GM12878 (cell line): Measurements from ENCODE around the gene HIC1. TPM values are rescaled to one million over a fixed set of nuclear protein-coding genes. Genes with fewer than 3 reads are reported as not detected.

Experiments used
- BACH1 ChIP-seq: fragments of 450-650 bp; IDR thresholded peaks from 2 replicates; pipeline ENCODE4 v1.6.1; 2017; ENCODE audit warnings: mild to moderate bottlenecking, borderline replicate concordance
- CHD4 ChIP-seq: fragments of 200-600 bp; sonication (generic); IDR thresholded peaks from 2 replicates; pipeline ENCODE4 v1.6.1; 2016; ENCODE audit warnings: mild to moderate bottlenecking
- MTA3 ChIP-seq: IDR thresholded peaks from 2 replicates; pipeline ENCODE4 v1.6.1; 2012; ENCODE audit warnings: low read length, inconsistent platforms, borderline replicate concordance
- NKRF ChIP-seq: fragments of 450-650 bp; conservative IDR thresholded peaks from 2 replicates; pipeline ENCODE4 v1.6.1; 2017; ENCODE audit warnings: mild to moderate bottlenecking, moderate library complexity
- RB1 ChIP-seq: fragments of 450-650 bp; formaldehyde crosslinking; IDR thresholded peaks from 2 replicates; pipeline ENCODE4 v1.6.1; 2017; ENCODE audit warnings: mild to moderate bottlenecking, borderline replicate concordance
- RELB ChIP-seq: fragments of 450-650 bp; IDR thresholded peaks from 2 replicates; pipeline ENCODE4 v1.6.1; 2017; ENCODE audit warnings: low read depth, mild to moderate bottlenecking, moderate library complexity
- SPI1 ChIP-seq: IDR thresholded peaks from 2 replicates; pipeline ENCODE4 v1.6.1; 2011; ENCODE audit warnings: low read depth, mild to moderate bottlenecking, low read length, moderate library complexity, borderline replicate concordance; ENCODE audit not compliant: insufficient read depth
- polyA plus RNA-seq, 11 experiments: library from polyadenylated mRNA; depleted of rRNA in 4 of 11; unstranded in 6 of 11; stranded (reverse) in 5 of 11; fragments of >200 nt; fragmentation: Nextera tagmentation in 4 of 11; fragmentation: Illumina TruSeq in 1 of 11; extraction: Ambion mirVana in 4 of 11; extraction: Trizol in 1 of 11; gene quantifications; 1 replicate in 1 of 11; 2 replicates in 10 of 11; pipeline versions ENCODE4 v1.2.1 to v1.2.3, GENCODE V29; 2011 to 2016; ENCODE audit warnings: inconsistent platforms in 2 of 11, missing spikeins in 2 of 11, low read depth in 1 of 11
- total RNA-seq, 4 experiments: library from RNA; depleted of rRNA in 3 of 4; stranded (reverse); fragments of >200 nt in 3 of 4; fragmentation: Illumina TruSeq in 1 of 4; extraction: Trizol in 1 of 4; gene quantifications; 2 replicates each; pipeline versions ENCODE4 v1.2.1 to v1.2.3, GENCODE V29; 2013 to 2021

Gene HIC1
- total and polyA plus RNA-seq, 10 of the 15 experiments (the other 5 are each of a cell fraction or from before 2014, with no cell fraction given), result 0.11 to 61.1 (median 4.9) TPM

GRCh38 chr17:2054512-2055291, at the start of gene HIC1 (continued):
- TF ChIP-seq NKRF (peak; percentile 55; the same call in 1 of the 2 replicates), CHD4 (no peak), MTA3 (no peak), BACH1 (no peak), RELB (0 out of 2 replicates have a peak, but pooled peaks have one; percentile 58), SPI1 (no peak), RB1 (peak; percentile 40; the same call in 1 of the 2 replicates)
